Parathyroid adenoma (tissue), 2 donors: ENCODE data around the gene ZNF862.

Experiments used
- H2AFZ ChIP-seq: fragments of 300-600 bp; sonication (generic); one replicate; pipeline ENCODE4 v1.7.0; 2017; ENCODE audit warnings: antibody characterized with exemption, mild to moderate bottlenecking
- H3K27ac ChIP-seq: fragments of 300-600 bp; sonication (generic); one replicate; pipeline ENCODE4 v1.7.0; 2017
- H3K27me3 ChIP-seq: fragments of 300-600 bp; sonication (generic); one replicate; pipeline ENCODE4 v1.7.0; 2017; ENCODE audit warnings: low read length; ENCODE audit not compliant: control insufficient read depth, insufficient read depth
- H3K36me3 ChIP-seq: fragments of 300-600 bp; sonication (generic); one replicate; pipeline ENCODE4 v1.7.0; 2017; ENCODE audit warnings: low read length; ENCODE audit not compliant: control insufficient read depth, insufficient read depth
- H3K4me1 ChIP-seq: fragments of 300-600 bp; sonication (generic); one replicate; pipeline ENCODE4 v1.7.0; 2017; ENCODE audit warnings: control low read depth
- H3K4me2 ChIP-seq: fragments of 300-600 bp; sonication (generic); one replicate; pipeline ENCODE4 v1.7.0; 2017; ENCODE audit warnings: low read length
- H3K4me3 ChIP-seq: fragments of 300-600 bp; sonication (generic); one replicate; pipeline ENCODE4 v1.7.0; 2017; ENCODE audit warnings: low read depth, low read length
- H3K79me2 ChIP-seq: fragments of 300-600 bp; sonication (generic); one replicate; pipeline ENCODE4 v1.7.0; 2017; ENCODE audit warnings: control low read depth
- H3K9ac ChIP-seq: fragments of 300-600 bp; sonication (generic); one replicate; pipeline ENCODE4 v1.7.0; 2017; ENCODE audit warnings: mild to moderate bottlenecking
- H3K9me3 ChIP-seq: fragments of 300-600 bp; sonication (generic); one replicate; pipeline ENCODE4 v1.7.0; 2017; ENCODE audit warnings: low read length; ENCODE audit not compliant: control insufficient read depth
- TF ChIP-seq, protein P1 (sequence below): fragments of 300-600 bp; sonication (generic); IDR thresholded peaks from one replicate; pipeline ENCODE4 v1.7.0; 2017; ENCODE audit warnings: antibody characterized with exemption, mild to moderate bottlenecking
- donor health status: primary hyperparathyroidism.

ZNF862 gene

DNA sequence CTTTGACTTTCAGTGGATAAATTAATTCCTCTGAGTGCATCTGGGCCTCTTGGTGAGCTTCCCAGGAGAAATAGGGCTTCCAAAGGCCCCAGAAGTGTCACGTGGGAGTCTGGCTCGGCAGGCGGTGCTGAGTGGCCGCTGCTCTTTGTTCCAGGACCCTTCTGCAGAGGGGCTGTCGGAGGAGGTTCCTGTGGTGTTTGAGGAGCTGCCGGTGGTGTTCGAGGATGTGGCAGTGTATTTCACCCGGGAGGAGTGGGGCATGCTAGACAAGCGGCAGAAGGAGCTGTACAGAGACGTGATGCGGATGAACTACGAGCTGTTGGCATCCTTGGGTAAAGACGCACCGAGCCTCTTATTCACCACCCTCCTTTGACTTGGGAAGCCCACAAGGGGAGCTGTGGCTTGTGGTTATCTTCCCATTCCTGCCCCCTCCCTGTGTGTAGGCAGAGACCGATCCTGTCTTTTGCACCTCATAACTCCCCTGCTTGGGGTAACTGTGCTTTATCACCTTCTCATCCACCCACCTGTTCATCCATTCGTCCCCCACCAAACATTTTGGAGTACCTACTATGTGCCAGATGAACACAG lies 11.9 kb downstream of the ZNF862 start:
- TF ChIP-seq, protein P1, sequence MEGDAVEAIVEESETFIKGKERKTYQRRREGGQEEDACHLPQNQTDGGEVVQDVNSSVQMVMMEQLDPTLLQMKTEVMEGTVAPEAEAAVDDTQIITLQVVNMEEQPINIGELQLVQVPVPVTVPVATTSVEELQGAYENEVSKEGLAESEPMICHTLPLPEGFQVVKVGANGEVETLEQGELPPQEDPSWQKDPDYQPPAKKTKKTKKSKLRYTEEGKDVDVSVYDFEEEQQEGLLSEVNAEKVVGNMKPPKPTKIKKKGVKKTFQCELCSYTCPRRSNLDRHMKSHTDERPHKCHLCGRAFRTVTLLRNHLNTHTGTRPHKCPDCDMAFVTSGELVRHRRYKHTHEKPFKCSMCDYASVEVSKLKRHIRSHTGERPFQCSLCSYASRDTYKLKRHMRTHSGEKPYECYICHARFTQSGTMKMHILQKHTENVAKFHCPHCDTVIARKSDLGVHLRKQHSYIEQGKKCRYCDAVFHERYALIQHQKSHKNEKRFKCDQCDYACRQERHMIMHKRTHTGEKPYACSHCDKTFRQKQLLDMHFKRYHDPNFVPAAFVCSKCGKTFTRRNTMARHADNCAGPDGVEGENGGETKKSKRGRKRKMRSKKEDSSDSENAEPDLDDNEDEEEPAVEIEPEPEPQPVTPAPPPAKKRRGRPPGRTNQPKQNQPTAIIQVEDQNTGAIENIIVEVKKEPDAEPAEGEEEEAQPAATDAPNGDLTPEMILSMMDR, result no peak
- no peak overlapping the region for H3K27ac ChIP-seq
- peaks cover 4% of the 10 kb centered on the region for H3K79me2 ChIP-seq
- H3K27me3 ChIP-seq, result no peaks in the 10 kb centered on the region
- no peak overlapping the region for H3K4me2 ChIP-seq
- no peak overlapping the region for H3K4me3 ChIP-seq
- H3K9me3 ChIP-seq, result no peaks in the 10 kb centered on the region
- no peak overlapping the region for H3K9ac ChIP-seq
- H3K4me1 ChIP-seq, result peaks cover 5% of the 10 kb centered on the region
- H2AFZ ChIP-seq, result no peak overlapping the region
- H3K36me3 ChIP-seq, result no peaks in the 10 kb centered on the region

DNA sequence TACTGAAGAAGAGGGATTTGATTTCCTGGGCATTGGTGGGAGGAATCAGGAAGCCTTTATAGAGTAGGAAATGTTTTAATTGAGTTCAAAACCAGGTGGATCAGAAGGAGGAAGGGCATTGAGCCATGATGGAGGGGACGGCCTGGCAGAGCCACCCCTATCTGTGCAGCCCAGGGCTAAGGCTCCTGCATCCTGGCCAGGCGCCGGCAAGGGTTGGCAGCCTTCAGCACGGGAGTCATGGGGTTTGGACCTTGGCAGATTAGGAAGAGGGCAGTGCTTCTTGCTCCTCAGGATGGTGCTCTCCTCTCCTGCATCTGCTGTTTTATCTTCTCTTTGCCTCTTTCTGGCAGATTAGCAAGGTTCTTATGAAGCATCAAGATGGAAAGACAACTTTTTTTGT lies 12.5 kb downstream of the ZNF862 start:
- H3K9me3 ChIP-seq, result no peaks in the 10 kb centered on the region
- H2AFZ ChIP-seq, result no peak overlapping the region
- peaks cover 4% of the 10 kb centered on the region for H3K79me2 ChIP-seq
- H3K27ac ChIP-seq, result no peak overlapping the region
- no peak overlapping the region for H3K4me2 ChIP-seq
- TF ChIP-seq, protein P1, result no peak
- H3K4me1 ChIP-seq, result peaks cover 9% of the 10 kb centered on the region
- H3K4me3 ChIP-seq, result no peak overlapping the region
- no peaks in the 10 kb centered on the region for H3K27me3 ChIP-seq
- no peaks in the 10 kb centered on the region for H3K36me3 ChIP-seq
- H3K9ac ChIP-seq, result no peak overlapping the region

DNA sequence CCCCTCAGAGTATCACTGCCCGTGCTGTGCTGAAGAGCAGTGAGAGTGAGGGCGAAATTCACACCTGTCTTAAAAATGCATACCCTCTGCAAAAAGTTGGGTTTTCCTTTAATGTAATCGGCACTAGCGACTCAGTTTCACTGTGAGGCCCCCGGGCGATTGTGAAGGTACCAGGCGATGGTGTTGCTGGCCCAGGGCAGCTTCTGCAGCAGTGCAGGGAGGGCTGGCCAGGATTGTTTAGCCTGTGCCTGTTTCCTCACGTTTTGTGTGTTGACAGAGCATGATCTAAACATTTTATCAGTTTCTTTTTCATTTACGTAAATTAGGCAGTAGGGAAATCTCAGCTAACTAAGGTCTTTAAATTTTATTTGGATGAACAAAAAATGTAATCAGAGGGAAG lies 13.3 kb downstream of the ZNF862 start:
- peaks cover 4% of the 10 kb centered on the region for H3K79me2 ChIP-seq
- H3K27ac ChIP-seq, result no peak overlapping the region
- TF ChIP-seq, protein P1, result no peak
- H2AFZ ChIP-seq, result no peak overlapping the region
- H3K36me3 ChIP-seq, result no peaks in the 10 kb centered on the region
- no peak overlapping the region for H3K4me2 ChIP-seq
- peaks cover 9% of the 10 kb centered on the region for H3K4me1 ChIP-seq
- no peaks in the 10 kb centered on the region for H3K9me3 ChIP-seq
- H3K4me3 ChIP-seq, result no peak overlapping the region
- no peaks in the 10 kb centered on the region for H3K27me3 ChIP-seq
- H3K9ac ChIP-seq, result no peak overlapping the region

DNA sequence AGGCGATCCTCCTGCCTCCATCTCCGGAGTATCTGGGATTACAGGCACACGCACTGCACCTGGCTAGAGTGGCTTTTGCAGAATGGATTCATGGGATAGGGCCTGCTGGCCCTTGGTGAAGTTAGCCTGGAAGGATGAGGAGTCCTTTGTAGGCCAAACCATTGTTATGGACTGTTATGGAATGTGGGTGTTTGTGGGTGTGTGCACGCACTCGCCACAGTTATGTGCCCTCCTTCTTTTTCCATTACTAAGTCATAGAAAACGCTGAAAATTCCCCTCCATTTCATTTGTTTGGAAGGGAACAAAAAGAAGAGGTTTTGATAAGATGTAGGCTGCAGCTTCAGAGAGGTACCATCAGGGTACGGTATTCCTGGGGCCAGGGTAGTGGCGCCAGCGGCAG lies 15.0 kb downstream of the ZNF862 start:
- Histone ChIP-seq H3K27ac (no peak overlapping the region), H3K4me3 (no peak overlapping the region), H3K79me2 (no peaks in the 10 kb centered on the region), H2AFZ (no peak overlapping the region), H3K4me2 (no peak overlapping the region), H3K27me3 (no peaks in the 10 kb centered on the region), H3K9me3 (no peaks in the 10 kb centered on the region), H3K9ac (no peak overlapping the region), H3K36me3 (no peaks in the 10 kb centered on the region), H3K4me1 (peaks cover 9% of the 10 kb centered on the region)
- TF ChIP-seq, protein P1, result no peak
